ENCODE results near the gene RAET1G. TPM values are rescaled to one million over a fixed set of nuclear protein-coding genes. Genes with fewer than 3 reads are reported as not detected.

RAET1G gene
- total RNA-seq, 1 experiment from 2014 or later = 1.2 TPM

DNA sequence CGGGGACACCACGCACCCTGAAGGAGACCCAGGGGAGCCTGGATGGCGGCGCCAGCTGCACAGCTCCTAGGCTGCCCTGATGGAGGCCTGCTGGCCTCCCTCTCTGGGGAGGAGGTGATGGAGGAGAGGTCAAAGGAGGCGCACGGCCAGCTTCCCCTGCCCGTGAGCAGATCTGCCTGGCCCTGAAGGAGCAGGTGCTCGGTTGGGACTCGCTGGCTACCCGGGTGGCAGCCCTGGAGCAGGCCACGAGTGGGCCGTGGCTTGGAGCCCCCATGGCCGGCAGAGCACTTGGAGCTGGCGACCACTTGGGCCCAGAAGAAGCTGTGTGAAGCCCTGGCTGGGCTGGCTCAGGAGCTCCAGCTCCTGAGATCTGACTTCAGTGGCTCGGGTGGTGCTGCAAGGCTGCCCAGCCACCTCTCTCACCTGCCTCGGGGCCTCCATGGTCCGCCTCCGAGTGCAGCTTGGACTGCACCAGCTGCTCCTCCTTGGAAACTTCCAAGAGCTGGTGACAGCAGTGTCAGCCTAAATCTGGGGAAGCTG is 17.5 kb downstream of the RAET1G start:
- H3K9me3 ChIP-seq (ENCODE audit: control insufficient read depth, insufficient read depth, low read depth, low read length) = peaks cover 6% of the 10 kb centered on the region; the same call in 1 of the 2 replicates
- H3K4me1 ChIP-seq (ENCODE audit: control insufficient read depth, insufficient read depth, low read length) = no peaks in the 10 kb centered on the region
- no peaks in the 10 kb centered on the region for H3K27me3 ChIP-seq (ENCODE audit: control insufficient read depth, insufficient read depth, low read length)
- in situ Hi-C loops (cut with HindIII; ENCODE audit: low pct_unique_long_range_greater_than_20kb, low sequenced_read_pairs) = no loop called here
- H3K27ac ChIP-seq (ENCODE audit: low read length) = no peak overlapping the region
- ChIA-PET POLR2A (interaction anchor here (0.6 kb wide), 1 partner anchor 15 kb away, joined by 4 read pairs; no protein-coding TSS in a partner anchor), CTCF (interaction anchor here (0.6 to 1.2 kb wide), 2 partner anchors 62 to 210 kb away, joined by 3 read pairs; no protein-coding TSS in a partner anchor)
- no TSS peak for BruUV-seq (replicated peaks)
- no peak for ATAC-seq
- no peaks in the 10 kb centered on the region for H3K36me3 ChIP-seq (ENCODE audit: control insufficient read depth, insufficient read depth, low read length)
- DNase-seq (ENCODE audit: low read depth, low spot score) = no peak
- H3K4me3 ChIP-seq (ENCODE audit: low read depth in 2 of 2, low read length in 2 of 2) = no peak overlapping the region
- intact Hi-C loops (cut with micrococcal nuclease; ENCODE audit: unreplicated experiment) = no loop called here
- TF ChIP-seq SIN3A (IDR thresholded peaks at IDR 0.05; ENCODE audit: borderline replicate concordance, insufficient read depth, low read depth, low read length) (no peak), TCF7L2 (IDR thresholded peaks at IDR 0.05; ENCODE audit: low read depth, low read length) (no peak), POLR2AphosphoS5 (IDR thresholded peaks at IDR 0.05; ENCODE audit: low read depth, low read length) (no peak)
- TF ChIP-seq, protein P1, sequence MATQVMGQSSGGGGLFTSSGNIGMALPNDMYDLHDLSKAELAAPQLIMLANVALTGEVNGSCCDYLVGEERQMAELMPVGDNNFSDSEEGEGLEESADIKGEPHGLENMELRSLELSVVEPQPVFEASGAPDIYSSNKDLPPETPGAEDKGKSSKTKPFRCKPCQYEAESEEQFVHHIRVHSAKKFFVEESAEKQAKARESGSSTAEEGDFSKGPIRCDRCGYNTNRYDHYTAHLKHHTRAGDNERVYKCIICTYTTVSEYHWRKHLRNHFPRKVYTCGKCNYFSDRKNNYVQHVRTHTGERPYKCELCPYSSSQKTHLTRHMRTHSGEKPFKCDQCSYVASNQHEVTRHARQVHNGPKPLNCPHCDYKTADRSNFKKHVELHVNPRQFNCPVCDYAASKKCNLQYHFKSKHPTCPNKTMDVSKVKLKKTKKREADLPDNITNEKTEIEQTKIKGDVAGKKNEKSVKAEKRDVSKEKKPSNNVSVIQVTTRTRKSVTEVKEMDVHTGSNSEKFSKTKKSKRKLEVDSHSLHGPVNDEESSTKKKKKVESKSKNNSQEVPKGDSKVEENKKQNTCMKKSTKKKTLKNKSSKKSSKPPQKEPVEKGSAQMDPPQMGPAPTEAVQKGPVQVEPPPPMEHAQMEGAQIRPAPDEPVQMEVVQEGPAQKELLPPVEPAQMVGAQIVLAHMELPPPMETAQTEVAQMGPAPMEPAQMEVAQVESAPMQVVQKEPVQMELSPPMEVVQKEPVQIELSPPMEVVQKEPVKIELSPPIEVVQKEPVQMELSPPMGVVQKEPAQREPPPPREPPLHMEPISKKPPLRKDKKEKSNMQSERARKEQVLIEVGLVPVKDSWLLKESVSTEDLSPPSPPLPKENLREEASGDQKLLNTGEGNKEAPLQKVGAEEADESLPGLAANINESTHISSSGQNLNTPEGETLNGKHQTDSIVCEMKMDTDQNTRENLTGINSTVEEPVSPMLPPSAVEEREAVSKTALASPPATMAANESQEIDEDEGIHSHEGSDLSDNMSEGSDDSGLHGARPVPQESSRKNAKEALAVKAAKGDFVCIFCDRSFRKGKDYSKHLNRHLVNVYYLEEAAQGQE (IDR thresholded peaks at IDR 0.05; ENCODE audit: insufficient read depth in 1 of 2, low read depth in 2 of 2, low read length in 1 of 2) = no peak
- TF ChIP-seq, protein P2, sequence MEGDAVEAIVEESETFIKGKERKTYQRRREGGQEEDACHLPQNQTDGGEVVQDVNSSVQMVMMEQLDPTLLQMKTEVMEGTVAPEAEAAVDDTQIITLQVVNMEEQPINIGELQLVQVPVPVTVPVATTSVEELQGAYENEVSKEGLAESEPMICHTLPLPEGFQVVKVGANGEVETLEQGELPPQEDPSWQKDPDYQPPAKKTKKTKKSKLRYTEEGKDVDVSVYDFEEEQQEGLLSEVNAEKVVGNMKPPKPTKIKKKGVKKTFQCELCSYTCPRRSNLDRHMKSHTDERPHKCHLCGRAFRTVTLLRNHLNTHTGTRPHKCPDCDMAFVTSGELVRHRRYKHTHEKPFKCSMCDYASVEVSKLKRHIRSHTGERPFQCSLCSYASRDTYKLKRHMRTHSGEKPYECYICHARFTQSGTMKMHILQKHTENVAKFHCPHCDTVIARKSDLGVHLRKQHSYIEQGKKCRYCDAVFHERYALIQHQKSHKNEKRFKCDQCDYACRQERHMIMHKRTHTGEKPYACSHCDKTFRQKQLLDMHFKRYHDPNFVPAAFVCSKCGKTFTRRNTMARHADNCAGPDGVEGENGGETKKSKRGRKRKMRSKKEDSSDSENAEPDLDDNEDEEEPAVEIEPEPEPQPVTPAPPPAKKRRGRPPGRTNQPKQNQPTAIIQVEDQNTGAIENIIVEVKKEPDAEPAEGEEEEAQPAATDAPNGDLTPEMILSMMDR (IDR thresholded peaks at IDR 0.05) = no peak

DNA sequence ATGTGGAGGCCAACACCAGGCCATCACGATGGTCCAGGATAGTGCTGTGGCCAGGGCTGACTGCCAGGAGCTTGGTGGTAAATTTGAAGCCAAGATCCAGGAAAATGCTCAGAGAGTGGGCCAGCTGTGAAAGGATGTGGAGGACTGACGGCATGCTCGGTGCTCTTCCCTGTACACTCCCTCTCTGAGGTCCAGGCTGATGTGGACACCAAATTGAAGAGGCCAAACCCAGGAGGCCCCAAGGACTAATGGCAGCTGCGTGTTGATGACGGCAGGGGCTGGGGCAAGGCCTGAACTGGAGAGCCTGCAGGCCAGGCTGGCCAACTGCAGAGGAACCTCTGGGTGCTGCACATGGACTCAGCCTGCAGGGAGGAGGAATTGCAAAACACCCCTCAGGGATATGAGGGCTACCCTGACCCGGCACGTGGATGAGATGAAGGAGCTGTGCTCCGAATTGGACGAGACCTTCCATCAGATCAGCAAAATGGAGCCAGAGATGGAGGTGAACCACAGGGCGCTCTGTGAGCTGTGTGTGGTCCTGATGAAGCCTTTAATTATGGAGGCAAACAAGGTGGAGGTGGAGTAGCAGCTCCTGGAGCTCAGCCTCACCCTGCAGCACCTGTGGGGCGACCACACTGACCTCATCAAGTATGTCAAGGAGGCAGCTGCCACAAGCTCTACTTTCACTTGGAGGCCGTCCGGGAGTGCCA is 18.1 kb downstream of the RAET1G start:
- DNase-seq (ENCODE audit: low read depth, low spot score) (no peak), ATAC-seq (0 out of 2 replicates have a peak, but pooled peaks have one; percentile 22)
- no TSS peak for BruUV-seq (replicated peaks)
- intact Hi-C loops (cut with micrococcal nuclease; ENCODE audit: unreplicated experiment) (no loop called here), in situ Hi-C loops (cut with HindIII; ENCODE audit: low pct_unique_long_range_greater_than_20kb, low sequenced_read_pairs) (no loop called here)
- Histone ChIP-seq H3K27me3 (ENCODE audit: control insufficient read depth, insufficient read depth, low read length) (no peaks in the 10 kb centered on the region), H3K36me3 (ENCODE audit: control insufficient read depth, insufficient read depth, low read length) (no peaks in the 10 kb centered on the region), H3K9me3 (ENCODE audit: control insufficient read depth, insufficient read depth, low read depth, low read length) (peaks cover 6% of the 10 kb centered on the region; the same call in 1 of the 2 replicates), H3K4me3 (ENCODE audit: low read depth in 2 of 2, low read length in 2 of 2) (no peak overlapping the region), H3K27ac (ENCODE audit: low read length) (no peak overlapping the region), H3K4me1 (ENCODE audit: control insufficient read depth, insufficient read depth, low read length) (no peaks in the 10 kb centered on the region)
- TF ChIP-seq POLR2AphosphoS5 (IDR thresholded peaks at IDR 0.05; ENCODE audit: low read depth, low read length) (no peak), SIN3A (IDR thresholded peaks at IDR 0.05; ENCODE audit: borderline replicate concordance, insufficient read depth, low read depth, low read length) (no peak), TCF7L2 (IDR thresholded peaks at IDR 0.05; ENCODE audit: low read depth, low read length) (no peak)
- TF ChIP-seq, protein P2 (IDR thresholded peaks at IDR 0.05) = no peak
- TF ChIP-seq, protein P1 (IDR thresholded peaks at IDR 0.05; ENCODE audit: insufficient read depth in 1 of 2, low read depth in 2 of 2, low read length in 1 of 2) = no peak
- ChIA-PET POLR2A (no interaction called here), CTCF (interaction anchor here (1.2 kb wide), 1 partner anchor 61 kb away, joined by 3 read pairs; no protein-coding TSS in a partner anchor)

Data from Panc1 (cell line).